Stimulated activated CD8-positive, alpha-beta memory T cell treated with anti-CD3 and anti-CD28 coated beads, Interleukin-7, amount 100 ng/mL, for 4 hours (primary cell): Measurements from ENCODE around the gene SLC6A11.

Experiments used
- DNase-seq, 2 donors: peaks; one replicate each; pipeline ENCODE4 v3.0.0-alpha.2; 2020; ENCODE audit warnings: low read depth in 2 of 2

Gene SLC6A11

GRCh38 chr3:10839167-10839566 is 23.1 kb downstream of the SLC6A11 start:
- DNase-seq, result no peak

- DNase-seq, result no peak
Measured at GRCh38 chr3:10841100-10841499, 25.1 kb downstream of the SLC6A11 start.

GRCh38 chr3:10843378-10843777 is 27.4 kb downstream of the SLC6A11 start:
- DNase-seq, result no peak

GRCh38 chr3:10845001-10845761 is 29.2 kb downstream of the SLC6A11 start:
- DNase-seq, result no peak

- DNase-seq, result no peak
Measured at GRCh38 chr3:10845839-10846656, 30.0 kb downstream of the SLC6A11 start.

- no peak for DNase-seq
Measured at GRCh38 chr3:10846657-10846975, 30.6 kb downstream of the SLC6A11 start.

- DNase-seq, result no peak
Measured at GRCh38 chr3:10848261-10848660, 32.2 kb downstream of the SLC6A11 start.

- DNase-seq, result no peak
Measured at GRCh38 chr3:10852066-10852808, 36.2 kb downstream of the SLC6A11 start.

- DNase-seq, result no peak
Measured at GRCh38 chr3:10855083-10855870, 39.2 kb downstream of the SLC6A11 start.

- no peak for DNase-seq
Measured at GRCh38 chr3:10855871-10856662, 40.0 kb downstream of the SLC6A11 start.

- no peak for DNase-seq
Measured at GRCh38 chr3:10857235-10857634, 41.2 kb downstream of the SLC6A11 start.

GRCh38 chr3:10858091-10858490 is 42.1 kb downstream of the SLC6A11 start:
- DNase-seq, result no peak

GRCh38 chr3:10867384-10867783 is 51.4 kb downstream of the SLC6A11 start:
- no peak for DNase-seq

- no peak for DNase-seq
Measured at GRCh38 chr3:10869460-10869859, 53.4 kb downstream of the SLC6A11 start.

- no peak for DNase-seq
Measured at GRCh38 chr3:10870296-10870695, 54.3 kb downstream of the SLC6A11 start.

GRCh38 chr3:10873415-10873814 is 57.4 kb downstream of the SLC6A11 start:
- DNase-seq, result no peak

GRCh38 chr3:10875914-10876313 is 59.9 kb downstream of the SLC6A11 start:
- DNase-seq, result no peak

- DNase-seq, result no peak
Measured at GRCh38 chr3:10876661-10877060, 60.6 kb downstream of the SLC6A11 start.

GRCh38 chr3:10882851-10883250 is 66.8 kb downstream of the SLC6A11 start:
- DNase-seq, result no peak

- DNase-seq, result no peak
Measured at GRCh38 chr3:10883478-10884234, 67.6 kb downstream of the SLC6A11 start.
